Type B pancreatic cell (in vitro differentiated cells): ENCODE measurements around the gene RABL2B. TPM values are rescaled to one million over a fixed set of nuclear protein-coding genes. Genes with fewer than 3 reads are reported as not detected.

Experiments
- DNase-seq: peaks from one replicate; pipeline ENCODE4 v3.0.0; 2021; ENCODE audit warnings: mixed read lengths; ENCODE audit not compliant: unreplicated experiment; ENCODE audit errors: extremely low spot score
- H3K27ac Mint-ChIP-seq: 2 replicates; pipeline ENCODE4 v1.8.0; 2021; ENCODE audit warnings: mild to moderate bottlenecking, mixed read lengths
- H3K27me3 Mint-ChIP-seq: 2 replicates; pipeline ENCODE4 v1.8.0; 2021; ENCODE audit warnings: mixed read lengths
- H3K36me3 Mint-ChIP-seq: 2 replicates; pipeline ENCODE4 v1.8.0; 2021; ENCODE audit warnings: mixed read lengths
- H3K4me1 Mint-ChIP-seq: one replicate; pipeline ENCODE4 v1.8.0; 2021; ENCODE audit warnings: mixed read lengths; ENCODE audit not compliant: unreplicated experiment
- H3K4me3 Mint-ChIP-seq: 2 replicates; pipeline ENCODE4 v1.8.0; 2021; ENCODE audit warnings: mild to moderate bottlenecking, mixed read lengths
- H3K9me3 Mint-ChIP-seq: 2 replicates; pipeline ENCODE4 v1.8.0; 2021; ENCODE audit warnings: mixed read lengths
- CTCF ChIP-seq: fragments of 200-600 bp; sonication (generic); conservative IDR thresholded peaks from 2 replicates; pipeline ENCODE4 v1.5.0; 2021; ENCODE audit warnings: antibody characterized with exemption, mild to moderate bottlenecking
- total RNA-seq: library from RNA; stranded (reverse); gene quantifications from 2 replicates; pipeline ENCODE4 v1.2.1, GENCODE V29; 2021; ENCODE audit warnings: low replicate concordance

The RABL2B gene
- total RNA-seq, 1 donor from 2014 or later: 60.4 TPM

DNA sequence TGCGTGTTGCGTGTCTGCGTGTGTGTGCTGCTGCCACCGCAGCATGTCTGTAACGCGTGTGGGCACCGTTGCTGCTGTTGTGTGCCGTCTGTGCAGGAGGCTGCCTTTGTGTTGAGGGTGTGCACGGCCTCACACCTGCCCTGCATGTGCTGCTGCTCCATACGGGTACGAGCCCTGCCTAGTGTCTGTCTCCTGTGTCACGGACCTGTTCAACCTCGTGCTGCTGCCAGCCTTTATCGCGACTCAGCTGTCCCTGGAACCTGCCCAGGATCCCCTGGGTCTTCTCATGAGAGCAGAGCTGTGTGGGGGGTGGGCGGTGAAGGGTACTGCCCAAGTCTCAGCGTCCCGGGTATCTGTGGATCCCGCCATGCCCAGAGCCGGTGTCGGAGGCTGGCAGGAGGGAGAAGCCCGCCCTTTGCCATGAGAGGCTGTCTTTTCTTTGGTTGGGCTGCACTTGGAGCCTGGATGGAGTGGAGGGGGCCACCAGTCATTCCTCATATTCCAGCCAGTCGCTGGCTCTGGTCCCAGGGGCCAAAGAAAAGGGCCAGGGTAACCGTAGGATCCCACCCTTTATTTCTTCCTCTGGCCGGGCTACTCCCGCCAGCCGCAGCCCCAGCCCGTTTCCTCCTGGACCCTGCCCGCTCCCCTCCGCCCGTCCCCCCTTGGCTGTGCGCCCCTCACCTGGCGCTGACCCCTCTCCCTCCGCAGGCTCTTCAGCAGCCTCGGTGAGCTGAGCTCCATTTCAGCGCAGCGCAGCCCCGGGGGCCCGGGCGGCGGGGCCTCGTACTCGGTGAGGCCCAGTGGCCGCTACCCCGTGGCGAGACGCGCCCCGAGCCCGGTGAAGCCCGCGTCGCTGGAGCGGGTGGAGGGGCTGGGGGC lies 53.2 kb downstream of the RABL2B start:
- peaks cover 9% of the 10 kb centered on the region for H3K4me1 Mint-ChIP-seq
- H3K36me3 Mint-ChIP-seq: peaks cover 7% of the 10 kb centered on the region
- no peak overlapping the region for H3K27ac Mint-ChIP-seq
- no peak overlapping the region for H3K4me3 Mint-ChIP-seq
- no peak for TF ChIP-seq CTCF
- no peaks in the 10 kb centered on the region for H3K27me3 Mint-ChIP-seq
- H3K9me3 Mint-ChIP-seq: no peaks in the 10 kb centered on the region
- no peak for DNase-seq

DNA sequence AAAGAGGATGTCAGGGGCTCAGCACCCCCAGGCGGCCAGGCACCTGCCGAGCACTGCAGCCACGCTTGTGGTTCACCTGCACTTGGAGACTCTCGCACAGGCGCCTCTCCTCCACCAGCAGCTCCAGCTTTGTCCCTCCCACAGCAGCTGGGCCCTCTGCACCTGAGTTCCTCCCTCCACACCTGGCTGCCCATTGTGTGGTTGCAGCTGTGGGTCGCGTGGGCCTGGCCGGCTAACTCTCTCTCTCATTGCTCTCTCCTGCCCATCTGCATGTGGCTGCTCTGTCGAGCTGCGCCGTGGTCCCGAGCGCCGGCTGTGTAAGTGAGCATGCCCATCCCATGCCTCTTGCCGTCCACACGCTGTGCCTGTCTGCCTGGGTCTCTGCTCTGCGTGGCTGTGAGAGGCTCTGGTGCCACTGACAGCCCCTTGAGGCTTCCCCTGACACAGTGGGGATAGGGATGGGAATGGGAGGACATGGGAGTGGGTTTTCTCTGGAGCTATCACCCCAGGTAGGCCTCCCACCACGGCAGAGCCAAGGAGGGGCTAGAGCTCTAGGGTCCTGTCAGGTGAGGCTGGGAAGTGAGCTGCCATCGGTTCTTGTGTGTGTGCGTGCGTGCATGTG lies 53.9 kb downstream of the RABL2B start:
- peaks cover 8% of the 10 kb centered on the region for H3K36me3 Mint-ChIP-seq
- DNase-seq: no peak

DNA sequence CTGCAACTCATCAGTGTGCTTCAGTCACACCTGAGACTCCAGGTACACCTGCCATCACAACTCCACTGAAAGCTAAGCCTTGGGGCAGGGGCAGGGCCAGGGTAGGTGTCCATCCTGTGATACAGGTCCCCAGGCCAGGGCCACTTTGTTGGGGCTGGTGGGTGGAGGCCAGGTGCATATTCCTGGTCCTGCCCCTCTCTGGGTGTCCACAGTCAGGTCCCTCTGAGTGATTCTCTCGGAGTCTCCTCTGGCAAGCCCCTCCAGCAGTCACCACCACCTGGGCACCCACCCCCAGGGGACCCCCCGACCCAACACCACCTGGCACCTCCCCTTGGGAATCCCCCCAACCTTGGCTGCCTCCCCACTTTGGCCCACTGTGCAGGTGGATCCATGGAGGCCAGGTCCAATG lies 54.9 kb downstream of the RABL2B start:
- TF ChIP-seq CTCF: no peak
- Mint-ChIP-seq H3K4me3 (no peak overlapping the region), H3K27me3 (no peaks in the 10 kb centered on the region), H3K9me3 (no peaks in the 10 kb centered on the region), H3K27ac (no peak overlapping the region), H3K4me1 (peaks cover 4% of the 10 kb centered on the region), H3K36me3 (peaks cover 8% of the 10 kb centered on the region)
- no peak for DNase-seq

More for the DNA sequence above, 53.9 kb downstream of the RABL2B start:
- Mint-ChIP-seq H3K4me3 (no peak overlapping the region), H3K9me3 (no peaks in the 10 kb centered on the region), H3K27me3 (no peaks in the 10 kb centered on the region), H3K27ac (no peak overlapping the region), H3K4me1 (peaks cover 9% of the 10 kb centered on the region)
- no peak for TF ChIP-seq CTCF

DNA sequence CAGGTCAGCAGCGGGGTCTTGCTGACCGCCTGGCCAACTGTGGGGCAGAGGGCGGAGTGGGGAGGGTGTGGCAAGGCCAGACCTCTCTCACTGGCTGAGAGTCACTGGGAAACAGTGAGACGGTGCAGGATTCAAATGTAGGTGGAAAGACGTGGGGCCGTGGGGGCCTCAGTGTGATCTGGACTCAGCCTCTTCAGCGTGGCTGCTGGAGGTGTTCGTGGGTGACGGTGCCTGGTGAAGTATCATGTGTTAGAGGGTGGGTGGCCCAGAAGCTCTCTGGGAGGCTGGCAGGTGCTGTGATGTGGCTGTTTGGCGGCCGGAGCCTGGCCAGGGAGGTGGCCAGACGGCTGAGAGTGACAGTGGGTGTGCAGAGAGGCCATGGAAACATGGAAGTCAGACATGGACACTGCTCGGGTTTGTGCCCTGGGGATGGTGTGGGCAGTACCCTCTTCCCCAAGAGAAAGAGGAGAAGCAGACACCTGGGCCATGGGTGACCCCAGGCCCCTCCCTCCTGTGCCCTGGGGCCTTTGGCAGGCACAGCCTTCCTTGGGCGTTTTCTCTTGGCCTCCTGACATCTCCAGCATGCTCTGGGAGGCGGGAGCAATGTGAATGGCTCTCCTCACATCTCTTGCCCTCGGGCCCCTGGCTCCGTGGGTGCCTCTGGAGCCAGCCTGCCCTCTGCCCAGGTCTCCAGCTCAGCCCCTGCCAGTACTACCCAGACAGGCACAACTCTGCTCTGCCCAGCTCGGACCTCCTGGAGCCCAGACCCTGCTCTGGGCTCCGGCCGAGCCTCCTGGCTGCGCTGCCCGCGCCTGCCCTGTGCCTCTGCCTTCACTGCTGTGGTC lies 55.5 kb downstream of the RABL2B start:
- no peak for TF ChIP-seq CTCF
- no peak for DNase-seq
- H3K36me3 Mint-ChIP-seq: peaks cover 10% of the 10 kb centered on the region
- H3K27ac Mint-ChIP-seq: no peak overlapping the region
- peaks cover 3% of the 10 kb centered on the region for H3K27me3 Mint-ChIP-seq
- no peaks in the 10 kb centered on the region for H3K4me1 Mint-ChIP-seq
- H3K4me3 Mint-ChIP-seq: no peak overlapping the region
- H3K9me3 Mint-ChIP-seq: no peaks in the 10 kb centered on the region

- peaks cover 11% of the 10 kb centered on the region for H3K27me3 Mint-ChIP-seq
- no peaks in the 10 kb centered on the region for H3K9me3 Mint-ChIP-seq
- no peak overlapping the region for H3K4me3 Mint-ChIP-seq
- no peak overlapping the region for H3K27ac Mint-ChIP-seq
- DNase-seq: no peak
- H3K36me3 Mint-ChIP-seq: peaks cover 16% of the 10 kb centered on the region
- no peak for TF ChIP-seq CTCF
- no peaks in the 10 kb centered on the region for H3K4me1 Mint-ChIP-seq
Observed at GRCh38 chr22:50726643-50727340, 56.6 kb downstream of the RABL2B start.
